Gastroesophageal sphincter (tissue), 3 donors: Measurements from ENCODE around the gene NTRK3.

ENCODE experiments used
- EP300 ChIP-seq: sonication (generic); formaldehyde crosslinking; IDR thresholded peaks from one replicate; pipeline ENCODE4 v1.6.1; 2017; ENCODE audit warnings: antibody characterized with exemption, mild to moderate bottlenecking
- POLR2A ChIP-seq, 2 donors: fragments of 450-650 bp; IDR thresholded peaks; one replicate each; pipeline ENCODE4 v1.6.1; 2017; ENCODE audit warnings: antibody characterized with exemption in 2 of 2, mild to moderate bottlenecking in 2 of 2, moderate library complexity in 1 of 2
- POLR2AphosphoS5 ChIP-seq: sonication (generic); formaldehyde crosslinking; IDR thresholded peaks from one replicate; pipeline ENCODE4 v1.6.1; 2017; ENCODE audit warnings: antibody characterized with exemption
- TF ChIP-seq, protein P1 (sequence below), 4 experiments: fragments of 200-600 bp in 2 of 4; fragments of 450-650 bp in 2 of 4; sonication (generic) in 1 of 4; IDR thresholded peaks; one replicate each; pipeline ENCODE4 v1.5.1; 2017 to 2019; ENCODE audit warnings: antibody characterized with exemption in 4 of 4, mild to moderate bottlenecking in 2 of 4, moderate library complexity in 2 of 4

DNA sequence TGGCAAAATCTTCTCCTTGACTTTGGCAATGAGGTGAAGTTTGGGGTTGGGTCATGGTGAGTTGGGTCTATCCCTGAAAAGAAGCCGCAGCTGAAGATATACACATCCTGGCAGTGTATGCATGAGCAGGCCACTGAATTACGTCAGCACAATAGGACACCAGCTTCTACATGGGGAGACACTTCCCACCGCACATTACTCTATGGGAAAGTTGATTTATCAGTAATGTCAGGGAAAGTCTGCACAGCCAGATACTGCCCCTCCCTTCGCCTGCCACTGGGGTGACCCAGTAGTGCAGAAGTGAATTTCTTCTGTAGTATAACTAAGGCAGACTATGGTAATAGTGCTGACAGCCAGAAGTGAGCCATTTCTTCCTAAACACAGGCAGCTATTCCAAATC lies 245.0 kb downstream of the NTRK3 start:
- TF ChIP-seq, protein P1, sequence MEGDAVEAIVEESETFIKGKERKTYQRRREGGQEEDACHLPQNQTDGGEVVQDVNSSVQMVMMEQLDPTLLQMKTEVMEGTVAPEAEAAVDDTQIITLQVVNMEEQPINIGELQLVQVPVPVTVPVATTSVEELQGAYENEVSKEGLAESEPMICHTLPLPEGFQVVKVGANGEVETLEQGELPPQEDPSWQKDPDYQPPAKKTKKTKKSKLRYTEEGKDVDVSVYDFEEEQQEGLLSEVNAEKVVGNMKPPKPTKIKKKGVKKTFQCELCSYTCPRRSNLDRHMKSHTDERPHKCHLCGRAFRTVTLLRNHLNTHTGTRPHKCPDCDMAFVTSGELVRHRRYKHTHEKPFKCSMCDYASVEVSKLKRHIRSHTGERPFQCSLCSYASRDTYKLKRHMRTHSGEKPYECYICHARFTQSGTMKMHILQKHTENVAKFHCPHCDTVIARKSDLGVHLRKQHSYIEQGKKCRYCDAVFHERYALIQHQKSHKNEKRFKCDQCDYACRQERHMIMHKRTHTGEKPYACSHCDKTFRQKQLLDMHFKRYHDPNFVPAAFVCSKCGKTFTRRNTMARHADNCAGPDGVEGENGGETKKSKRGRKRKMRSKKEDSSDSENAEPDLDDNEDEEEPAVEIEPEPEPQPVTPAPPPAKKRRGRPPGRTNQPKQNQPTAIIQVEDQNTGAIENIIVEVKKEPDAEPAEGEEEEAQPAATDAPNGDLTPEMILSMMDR (IDR thresholded peaks at IDR 0.05), result no peak
- TF ChIP-seq EP300 (no peak), POLR2A (IDR thresholded peaks at IDR 0.05) (no peak), POLR2AphosphoS5 (no peak)
